Measurements from ENCODE around the gene GTPBP4.

GRCh38 chr10:947881-948280, 40.4 kb upstream of the GTPBP4 start:
- no peak for TF ChIP-seq CTCF (IDR thresholded peaks at IDR 0.05)
- no peak for TF ChIP-seq POLR2A (IDR thresholded peaks at IDR 0.05)
- no peak for TF ChIP-seq POLR2AphosphoS5 (IDR thresholded peaks at IDR 0.05)
- no peak for TF ChIP-seq EP300 (IDR thresholded peaks at IDR 0.05)
